ENCODE results near the gene CPTP.
A peak's percentile ranks its signal among the peaks of the same experiment; 100 is the strongest.
"Not testable (repeated sequence)": the region's sequence is repeated elsewhere in the genome, so short reads cannot be mapped to it uniquely, and the experiment has no call there.

Gene CPTP

GRCh38 chr1:1352786-1353388 lies 28.3 kb downstream of the CPTP start:
- no peak for DNase-seq

- no peak for DNase-seq
Observed at GRCh38 chr1:1353389-1354151, 29.0 kb downstream of the CPTP start.

- DNase-seq: no peak
Observed at GRCh38 chr1:1354271-1355247, 30.0 kb downstream of the CPTP start.

GRCh38 chr1:1355416-1355815 lies 30.8 kb downstream of the CPTP start:
- DNase-seq: no peak

- DNase-seq: no peak
Observed at GRCh38 chr1:1356166-1356795, 31.7 kb downstream of the CPTP start.

- DNase-seq: no peak
Observed at GRCh38 chr1:1356796-1357401, 32.3 kb downstream of the CPTP start.

GRCh38 chr1:1357871-1358432 lies 33.4 kb downstream of the CPTP start:
- DNase-seq: no peak

GRCh38 chr1:1358433-1359271 lies 34.0 kb downstream of the CPTP start, which contains the start of gene MXRA8:
Gene MXRA8 (minus strand): TSS chr1:1358555. CDS start chr1:1358504, 51 bp downstream.
- no peak for DNase-seq

GRCh38 chr1:1359308-1359663 lies 34.7 kb downstream of the CPTP start:
- DNase-seq: no peak

- DNase-seq: no peak
Observed at GRCh38 chr1:1359664-1360468, 35.3 kb downstream of the CPTP start.

- peak; percentile 80 for DNase-seq
Observed at GRCh38 chr1:1360506-1361169, 36.0 kb downstream of the CPTP start.

- no peak for DNase-seq
Observed at GRCh38 chr1:1361233-1361981, 36.8 kb downstream of the CPTP start.

- DNase-seq: peak; percentile 44
Observed at GRCh38 chr1:1361982-1362423, 37.4 kb downstream of the CPTP start.

GRCh38 chr1:1364266-1364665 lies 39.7 kb downstream of the CPTP start:
- no peak for DNase-seq

GRCh38 chr1:1365875-1366698 lies 41.5 kb downstream of the CPTP start:
- DNase-seq: no peak

- no peak for DNase-seq
Observed at GRCh38 chr1:1366699-1367066, 42.1 kb downstream of the CPTP start.

GRCh38 chr1:1367315-1367714 lies 42.7 kb downstream of the CPTP start:
- no peak for DNase-seq

- DNase-seq: not testable (repeated sequence)
Observed at GRCh38 chr1:1370094-1370493, 45.5 kb downstream of the CPTP start.

All from T1000 (cell line).